Heart left ventricle (tissue), 16 donors: Measurements from ENCODE around the gene NCOA4. TPM values are rescaled to one million over a fixed set of nuclear protein-coding genes. Genes with fewer than 3 reads are reported as not detected.

Source experiments
- ATAC-seq, 4 donors: fragments of 200-7000 bp; cut with Tn5 transposase; one replicate each; pipeline ENCODE4 v1.9.1; 2020 to 2022; ENCODE audit warnings: moderate library complexity in 4 of 4, mild to moderate bottlenecking in 3 of 4, moderate number of reproducible peaks in 1 of 4
- DNase-seq, 5 donors: peaks; one replicate each; pipeline ENCODE4 v3.0.0-alpha.2; 2020
- H3K27ac ChIP-seq, 12 donors: fragments of 200-600 bp; sonication (generic) in 4 of 12; one replicate each; pipeline versions ENCODE4 v1.5.0 to v1.8.0; 2016 to 2022; ENCODE audit warnings: mild to moderate bottlenecking in 2 of 12
- H3K27me3 ChIP-seq, 9 donors: fragments of 200-600 bp; sonication (generic) in 2 of 9; one replicate each; pipeline versions ENCODE4 v1.5.1 to v1.8.0; 2016 to 2022; ENCODE audit warnings: mild to moderate bottlenecking in 3 of 9
- H3K36me3 ChIP-seq, 9 donors: fragments of 200-600 bp; sonication (generic) in 2 of 9; one replicate each; pipeline versions ENCODE4 v1.5.0 to v1.8.0; 2018 to 2022; ENCODE audit warnings: mild to moderate bottlenecking in 2 of 9
- H3K4me1 ChIP-seq, 12 donors: fragments of 200-600 bp; sonication (generic) in 4 of 12; one replicate each; pipeline versions ENCODE4 v1.5.0 to v1.8.0; 2016 to 2022; ENCODE audit warnings: mild to moderate bottlenecking in 3 of 12
- H3K4me3 ChIP-seq, 12 donors: fragments of 200-600 bp; sonication (generic) in 4 of 12; one replicate each; pipeline versions ENCODE4 v1.5.0 to v1.8.0; 2017 to 2022; ENCODE audit warnings: mild to moderate bottlenecking in 9 of 12, moderate library complexity in 4 of 12
- H3K9me3 ChIP-seq, 12 donors: fragments of 200-600 bp; sonication (generic) in 4 of 12; one replicate each; pipeline versions ENCODE4 v1.5.0 to v1.8.0; 2016 to 2022; ENCODE audit warnings: mild to moderate bottlenecking in 1 of 12
- CTCF ChIP-seq, 12 donors: fragments of 200-600 bp; sonication (generic) in 4 of 12; IDR thresholded peaks; one replicate each; pipeline versions ENCODE4 v1.5.0 to v1.8.0; 2018 to 2022; ENCODE audit warnings: antibody characterized with exemption in 12 of 12, mild to moderate bottlenecking in 5 of 12
- POLR2A ChIP-seq, 2 donors: fragments of 450-650 bp; IDR thresholded peaks; one replicate each; pipeline ENCODE4 v1.6.1; 2017; ENCODE audit warnings: antibody characterized with exemption in 2 of 2, mild to moderate bottlenecking in 2 of 2, moderate library complexity in 2 of 2
- WGBS, 4 donors: extraction: QIAGEN DNeasy Blood & Tissue Kit in 2 of 4; methylation state at CpG; one replicate each; pipeline versions ENCODE4 v1.1.5 to v1.1.7; 2013 to 2018; 5-methylcytosine and 5-hydroxymethylcytosine counted together
- intact Hi-C, 10 donors: fragments of 100-400 bp; cut with DNase I; formaldehyde crosslinking; loops; one replicate each; pipeline versions ENCODE4 v1.11.1 to v1.14.2; 2022
- polyA plus RNA-seq, 2 donors: library from polyadenylated mRNA; stranded (reverse); fragments of 200-250 nt; gene quantifications; one replicate each; pipeline ENCODE4 v1.2.3, GENCODE V29; 2013
- total RNA-seq, 9 donors: library from RNA; depleted of rRNA in 2 of 9; stranded (reverse); fragments of >200 nt in 2 of 9; fragmentation: NEBNext Ultra II Directional in 3 of 9; extraction: Animal tissue kit (Norgen Biotek cat#: 25700) in 3 of 9; gene quantifications; one replicate each; pipeline versions ENCODE4 v1.1.0 to v1.2.4, GENCODE V29; 2016 to 2023
- donor health status: ischemic (EF 13 %, LVEDD 7.1; RV severe dilation, severe dysfunction).
- donor health status: healthy with polysubstance abuse.
- donor health status: DM: no; HTN: yes; CAD: no.
- donor health status: DM: no; HTN: no; CAD: no.
- donor health status: ischemic (EF 25% LVEDD 6.9; RV normal size, moderate dysfunction).
- donor health status: ischemic (EF 25% LVEDD 5.7; RV mildly dilated, moderate dysfunction).
- donor health status: healthy.
- donor health status: DM: yes; HTN: yes; CAD: no.
- donor health status: ischemic (EF 35%, LVEDD 5.7; RV mildly dilated, moderate dysfunction).
- donor health status: nonischemic (EF 11% LVEDD 7.7; RV severe dilation, severe dysfunction).
- donor health status: DM: yes; HTN: yes; CAD: no.
- donor health status: PGD.
- donor health status: ischemic (EF 29% LVEDD 5.4; RV normal size, mild dysfunction).
- donor health status: nonischemic (EF 23%, LVEDD 6.1; RV moderate dilation, normal function).

NCOA4 gene
- total and polyA plus RNA-seq, 11 donors, result 55.1 to 296 (median 252) TPM

GRCh38 chr10:46070749-46071148, 40.3 kb upstream of the NCOA4 start:
- H3K36me3 ChIP-seq, result no peaks in the 10 kb centered on the region
- H3K27me3 ChIP-seq, result no peaks in the 10 kb centered on the region
- intact Hi-C loops, result no loop called here
- H3K4me1 ChIP-seq, result no peaks in the 10 kb centered on the region
- TF ChIP-seq CTCF (IDR thresholded peaks at IDR 0.05) (no peak), POLR2A (IDR thresholded peaks at IDR 0.05) (no peak)
- 38 to 65% (median 52%) methylated on average over 6 of the region's 6 CpGs for whole genome bisulfite sequencing, 4 donors
- ATAC-seq (no peak), DNase-seq (no peak)
- peaks cover 0 to 4% (median 0%) of the 10 kb centered on the region in 12 donors for H3K9me3 ChIP-seq
- H3K27ac ChIP-seq, result no peak overlapping the region
- H3K4me3 ChIP-seq, result no peak overlapping the region

- ATAC-seq, result no peak
- Histone ChIP-seq H3K36me3 (no peaks in the 10 kb centered on the region), H3K27ac (no peak overlapping the region), H3K4me3 (no peak overlapping the region), H3K9me3 (peaks cover 0 to 4% (median 0%) of the 10 kb centered on the region in 12 donors), H3K27me3 (no peaks in the 10 kb centered on the region), H3K4me1 (no peaks in the 10 kb centered on the region)
- 61 to 76% (median 66%) methylated on average over 6 of the region's 6 CpGs for WGBS, 4 donors
- no peak for DNase-seq
- TF ChIP-seq CTCF (IDR thresholded peaks at IDR 0.05) (no peak), POLR2A (IDR thresholded peaks at IDR 0.05) (no peak)
- intact Hi-C loops, result no loop called here
These were observed 39.5 kb upstream of the NCOA4 start for GRCh38 chr10:46069771-46070463.

DNA sequence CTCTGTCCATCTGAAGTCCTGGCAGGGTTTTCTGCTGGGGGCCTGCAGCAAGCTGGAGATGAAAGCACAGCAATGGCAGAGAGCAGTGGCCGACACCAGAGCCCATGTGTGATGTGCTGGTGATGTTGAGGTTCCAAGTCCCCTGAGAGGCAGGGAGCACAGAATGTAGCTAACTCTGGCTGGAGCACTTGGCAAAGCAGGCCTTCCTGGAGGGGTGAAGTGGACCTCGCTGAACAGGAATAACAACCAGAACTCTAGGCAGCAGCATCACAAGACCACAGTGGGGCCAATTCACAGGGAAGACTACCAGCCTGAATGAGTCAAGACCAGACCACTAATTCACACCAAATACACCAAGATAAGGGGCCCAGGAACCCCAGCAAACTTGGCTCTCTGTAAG, 38.5 kb upstream of the NCOA4 start:
- TF ChIP-seq POLR2A (IDR thresholded peaks at IDR 0.05) (no peak), CTCF (IDR thresholded peaks at IDR 0.05) (no peak)
- no peaks in the 10 kb centered on the region for H3K27me3 ChIP-seq
- no peaks in the 10 kb centered on the region for H3K4me1 ChIP-seq
- no peak for DNase-seq
- intact Hi-C loops, result no loop called here
- no peaks in the 10 kb centered on the region for H3K36me3 ChIP-seq
- WGBS, 4 donors, result 78 to 92% (median 80%) methylated on average over 2 of the region's 2 CpGs
- H3K27ac ChIP-seq, result no peak overlapping the region
- H3K9me3 ChIP-seq, result peaks cover 0 to 4% (median 0%) of the 10 kb centered on the region in 12 donors
- no peak overlapping the region for H3K4me3 ChIP-seq
- no peak for ATAC-seq

DNA sequence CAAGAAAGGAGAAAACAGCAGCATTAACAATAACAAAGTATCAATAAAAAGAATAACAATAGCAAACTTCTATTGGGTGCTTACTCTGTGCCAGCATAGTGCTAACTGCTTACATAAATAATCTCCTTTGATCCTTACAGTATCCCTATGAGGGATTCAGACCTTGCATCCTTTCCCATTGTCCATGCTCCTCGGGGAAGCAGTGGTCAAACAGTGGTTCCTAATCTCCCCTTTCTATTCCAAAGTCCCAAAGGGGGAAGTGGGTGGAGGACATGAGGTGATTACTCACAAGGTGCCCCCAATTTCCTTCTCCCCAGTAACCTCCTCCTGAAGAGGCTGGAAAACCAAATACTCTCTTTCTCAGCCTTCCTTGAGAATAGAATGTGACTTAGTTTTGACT, 37.7 kb upstream of the NCOA4 start:
- DNase-seq, result no peak
- Histone ChIP-seq H3K36me3 (no peaks in the 10 kb centered on the region), H3K4me3 (no peak overlapping the region), H3K27me3 (no peaks in the 10 kb centered on the region), H3K4me1 (no peaks in the 10 kb centered on the region), H3K27ac (no peak overlapping the region), H3K9me3 (peaks cover 0 to under 1% (median 0%) of the 10 kb centered on the region in 12 donors)
- 64 to 76% (median 73%) methylated on average over 1 of the region's 1 CpG for WGBS, 4 donors
- no peak for ATAC-seq
- intact Hi-C loops, result no loop called here
- no peak for TF ChIP-seq CTCF (IDR thresholded peaks at IDR 0.05)
